ENCODE data around the gene PLXNA3. TPM values are rescaled to one million over a fixed set of nuclear protein-coding genes. Genes with fewer than 3 reads are reported as not detected.

PLXNA3 gene
- total and polyA plus RNA-seq, 2 donors (not counting 1 experiment from before 2014, with no cell fraction given) = 17.8 to 18.4 TPM

- TF ChIP-seq, protein P1, sequence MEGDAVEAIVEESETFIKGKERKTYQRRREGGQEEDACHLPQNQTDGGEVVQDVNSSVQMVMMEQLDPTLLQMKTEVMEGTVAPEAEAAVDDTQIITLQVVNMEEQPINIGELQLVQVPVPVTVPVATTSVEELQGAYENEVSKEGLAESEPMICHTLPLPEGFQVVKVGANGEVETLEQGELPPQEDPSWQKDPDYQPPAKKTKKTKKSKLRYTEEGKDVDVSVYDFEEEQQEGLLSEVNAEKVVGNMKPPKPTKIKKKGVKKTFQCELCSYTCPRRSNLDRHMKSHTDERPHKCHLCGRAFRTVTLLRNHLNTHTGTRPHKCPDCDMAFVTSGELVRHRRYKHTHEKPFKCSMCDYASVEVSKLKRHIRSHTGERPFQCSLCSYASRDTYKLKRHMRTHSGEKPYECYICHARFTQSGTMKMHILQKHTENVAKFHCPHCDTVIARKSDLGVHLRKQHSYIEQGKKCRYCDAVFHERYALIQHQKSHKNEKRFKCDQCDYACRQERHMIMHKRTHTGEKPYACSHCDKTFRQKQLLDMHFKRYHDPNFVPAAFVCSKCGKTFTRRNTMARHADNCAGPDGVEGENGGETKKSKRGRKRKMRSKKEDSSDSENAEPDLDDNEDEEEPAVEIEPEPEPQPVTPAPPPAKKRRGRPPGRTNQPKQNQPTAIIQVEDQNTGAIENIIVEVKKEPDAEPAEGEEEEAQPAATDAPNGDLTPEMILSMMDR (conservative IDR thresholded peaks at IDR 0.05 in 1 of 2, IDR thresholded peaks at IDR 0.05 in 1 of 2; ENCODE audit: low read depth in 1 of 2, low read length in 2 of 2) = no peak
- TF ChIP-seq EZH2 (IDR thresholded peaks at IDR 0.05; ENCODE audit: low read length, missing control alignments) = no peak
- DNase-seq (ENCODE audit: low read depth in 2 of 2) = no peak
Observed at GRCh38 chrX:154502098-154502497, 44.0 kb downstream of the PLXNA3 start.

DNA sequence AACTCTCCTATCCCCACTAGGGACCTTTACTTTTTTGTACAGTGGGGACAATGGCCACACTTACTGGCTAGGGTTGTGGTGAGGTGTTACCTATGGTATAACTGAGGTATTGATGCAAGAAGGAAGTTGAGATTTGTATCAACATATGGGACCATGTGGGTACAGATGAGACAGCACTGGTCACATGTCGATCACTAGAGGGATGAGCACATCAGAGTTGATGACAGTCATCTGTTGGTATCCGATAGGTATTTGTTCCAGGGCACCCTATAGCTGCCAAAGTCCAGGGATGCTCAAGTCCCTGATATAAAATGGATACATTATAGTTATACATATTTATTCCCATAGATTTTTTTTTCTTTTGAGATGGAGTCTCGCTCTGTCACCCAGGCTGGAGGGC is 44.9 kb downstream of the PLXNA3 start:
- H3K27me3 ChIP-seq (ENCODE audit: control insufficient read depth, insufficient read depth, low read length) = no peaks in the 10 kb centered on the region
- H3K36me3 ChIP-seq (ENCODE audit: control insufficient read depth, insufficient read depth, low read length) = no peaks in the 10 kb centered on the region
- no peak overlapping the region for H3K4me2 ChIP-seq (ENCODE audit: extremely low read depth, insufficient read depth, low read length)
- H4K20me1 ChIP-seq (ENCODE audit: control insufficient read depth, extremely low read depth, insufficient read depth, low read length) = no peaks in the 10 kb centered on the region
- no peaks in the 10 kb centered on the region for H3K79me2 ChIP-seq (ENCODE audit: control insufficient read depth, insufficient read depth, low read length)
- H3K9ac ChIP-seq (ENCODE audit: insufficient read depth, low read length) = no peak overlapping the region
- H3K9me3 ChIP-seq (ENCODE audit: control insufficient read depth, insufficient read depth, low read depth, low read length) = no peaks in the 10 kb centered on the region
- TF ChIP-seq, protein P1 (conservative IDR thresholded peaks at IDR 0.05 in 1 of 2, IDR thresholded peaks at IDR 0.05 in 1 of 2; ENCODE audit: low read depth in 1 of 2, low read length in 2 of 2) = no peak
- TF ChIP-seq EZH2 (IDR thresholded peaks at IDR 0.05; ENCODE audit: low read length, missing control alignments) = no peak
- H3K27ac ChIP-seq (ENCODE audit: insufficient read depth, low read length) = no peak overlapping the region
- no peak for DNase-seq (ENCODE audit: low read depth in 2 of 2)
- H3K4me3 ChIP-seq (replicated peaks in 1 of 4; ENCODE audit: control extremely low read depth in 1 of 4, insufficient read depth in 1 of 4, low read depth in 3 of 4, low read length in 4 of 4) = no peak overlapping the region
- H3K4me1 ChIP-seq (ENCODE audit: control insufficient read depth, extremely low read depth, insufficient read depth, low read length) = peaks cover 3% of the 10 kb centered on the region
- H2AFZ ChIP-seq (ENCODE audit: low read length) = no peak overlapping the region

More at GRCh38 chrX:154502098-154502497, 44.0 kb downstream of the PLXNA3 start:
- Histone ChIP-seq H3K27ac (ENCODE audit: insufficient read depth, low read length) (no peak overlapping the region), H4K20me1 (ENCODE audit: control insufficient read depth, extremely low read depth, insufficient read depth, low read length) (no peaks in the 10 kb centered on the region), H3K4me2 (ENCODE audit: extremely low read depth, insufficient read depth, low read length) (no peak overlapping the region), H2AFZ (ENCODE audit: low read length) (no peak overlapping the region), H3K36me3 (ENCODE audit: control insufficient read depth, insufficient read depth, low read length) (no peaks in the 10 kb centered on the region), H3K9me3 (ENCODE audit: control insufficient read depth, insufficient read depth, low read depth, low read length) (no peaks in the 10 kb centered on the region), H3K4me1 (ENCODE audit: control insufficient read depth, extremely low read depth, insufficient read depth, low read length) (peaks cover 3% of the 10 kb centered on the region), H3K4me3 (replicated peaks in 1 of 4; ENCODE audit: control extremely low read depth in 1 of 4, insufficient read depth in 1 of 4, low read depth in 3 of 4, low read length in 4 of 4) (no peak overlapping the region), H3K27me3 (ENCODE audit: control insufficient read depth, insufficient read depth, low read length) (no peaks in the 10 kb centered on the region), H3K9ac (ENCODE audit: insufficient read depth, low read length) (no peak overlapping the region), H3K79me2 (ENCODE audit: control insufficient read depth, insufficient read depth, low read length) (no peaks in the 10 kb centered on the region)

DNA sequence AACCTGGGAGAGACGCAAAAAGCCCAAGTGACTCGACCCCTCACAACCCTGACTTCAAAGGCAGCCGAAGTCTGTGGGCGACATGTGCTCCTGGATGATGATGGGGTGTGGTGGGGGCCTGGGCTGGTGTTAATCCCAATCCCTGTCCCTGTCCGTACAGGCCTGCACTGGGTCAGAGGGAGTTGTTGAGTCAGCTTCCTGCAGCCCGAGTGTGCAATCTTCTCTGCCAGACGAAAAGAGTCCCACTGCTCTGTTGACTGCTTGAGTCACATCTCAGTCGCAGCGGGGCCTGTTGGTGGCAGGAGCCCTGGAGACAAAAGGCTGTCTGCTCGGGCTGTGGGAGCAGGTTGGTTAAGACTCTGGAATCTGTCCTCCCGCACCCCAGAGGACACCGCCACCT is 47.7 kb downstream of the PLXNA3 start:
- Histone ChIP-seq H3K4me2 (ENCODE audit: extremely low read depth, insufficient read depth, low read length) (no peak overlapping the region), H3K36me3 (ENCODE audit: control insufficient read depth, insufficient read depth, low read length) (no peaks in the 10 kb centered on the region), H3K9ac (ENCODE audit: insufficient read depth, low read length) (no peak overlapping the region), H3K9me3 (ENCODE audit: control insufficient read depth, insufficient read depth, low read depth, low read length) (no peaks in the 10 kb centered on the region), H3K79me2 (ENCODE audit: control insufficient read depth, insufficient read depth, low read length) (no peaks in the 10 kb centered on the region), H3K4me3 (replicated peaks in 1 of 4; ENCODE audit: control extremely low read depth in 1 of 4, insufficient read depth in 1 of 4, low read depth in 3 of 4, low read length in 4 of 4) (no peak overlapping the region), H3K27ac (ENCODE audit: insufficient read depth, low read length) (no peak overlapping the region), H4K20me1 (ENCODE audit: control insufficient read depth, extremely low read depth, insufficient read depth, low read length) (no peaks in the 10 kb centered on the region), H2AFZ (ENCODE audit: low read length) (no peak overlapping the region), H3K4me1 (ENCODE audit: control insufficient read depth, extremely low read depth, insufficient read depth, low read length) (peaks cover 3% of the 10 kb centered on the region), H3K27me3 (ENCODE audit: control insufficient read depth, insufficient read depth, low read length) (no peaks in the 10 kb centered on the region)
- TF ChIP-seq EZH2 (IDR thresholded peaks at IDR 0.05; ENCODE audit: low read length, missing control alignments) = no peak
- TF ChIP-seq, protein P1 (conservative IDR thresholded peaks at IDR 0.05 in 1 of 2, IDR thresholded peaks at IDR 0.05 in 1 of 2; ENCODE audit: low read depth in 1 of 2, low read length in 2 of 2) = no peak
- DNase-seq (ENCODE audit: low read depth in 2 of 2) = peak; percentile 39 to 49
